DND-41 (cell line): Measurements from ENCODE around the gene LAMB3.

Experiments used
- ATAC-seq: fragments of 200-7000 bp; cut with Tn5 transposase; 3 replicates; pipeline ENCODE4 v1.9.1; 2021; ENCODE audit warnings: low read depth; ENCODE audit not compliant: insufficient read depth
- DNase-seq: peaks from one replicate; pipeline ENCODE4 v3.0.0-alpha.2; 2020
- H2AFZ ChIP-seq: 2 replicates; pipeline ENCODE4 v1.6.0; 2012; ENCODE audit warnings: low read depth, low read length
- H3K27ac ChIP-seq: 2 replicates; pipeline ENCODE4 v1.5.1; 2012; ENCODE audit warnings: low read length, inconsistent platforms
- H3K27me3 ChIP-seq: fragments of 200-600 bp; sonication (generic); 2 replicates; pipeline ENCODE4 v1.6.0; 2012; ENCODE audit warnings: low read length, mild to moderate bottlenecking, inconsistent platforms; ENCODE audit not compliant: insufficient read depth, poor library complexity
- H3K36me3 ChIP-seq: 2 replicates; pipeline ENCODE4 v1.5.1; 2012; ENCODE audit warnings: low read length, inconsistent platforms; ENCODE audit not compliant: insufficient read depth
- H3K4me1 ChIP-seq: 2 replicates; pipeline ENCODE4 v1.5.1; 2012; ENCODE audit warnings: mild to moderate bottlenecking, low read length; ENCODE audit not compliant: insufficient read depth
- H3K4me2 ChIP-seq: 2 replicates; pipeline ENCODE4 v1.6.0; 2012; ENCODE audit warnings: mild to moderate bottlenecking, moderate library complexity, low read length, inconsistent platforms; ENCODE audit not compliant: insufficient read depth
- H3K4me3 ChIP-seq, 2 experiments: fragments of 200-600 bp in 1 of 2; shearing (Covaris generic) in 1 of 2; 2 replicates each; pipeline ENCODE4 v1.5.1; 2012 to 2016; ENCODE audit warnings: inconsistent platforms in 2 of 2, low read length in 2 of 2, mild to moderate bottlenecking in 2 of 2, low read depth in 1 of 2, moderate library complexity in 1 of 2
- H3K79me2 ChIP-seq: 2 replicates; pipeline ENCODE4 v1.6.0; 2012; ENCODE audit warnings: low read length, inconsistent platforms; ENCODE audit not compliant: insufficient read depth
- H3K9ac ChIP-seq: 2 replicates; pipeline ENCODE4 v1.6.0; 2012; ENCODE audit warnings: low read depth, mild to moderate bottlenecking, inconsistent platforms, low read length, moderate library complexity
- H3K9me3 ChIP-seq: 2 replicates; pipeline ENCODE4 v1.5.1; 2012; ENCODE audit warnings: low read length, moderate library complexity, mild to moderate bottlenecking, inconsistent platforms; ENCODE audit not compliant: insufficient read depth, severe bottlenecking
- H4K20me1 ChIP-seq: 2 replicates; pipeline ENCODE4 v1.6.0; 2012; ENCODE audit warnings: low read length; ENCODE audit not compliant: insufficient read depth
- CTCF ChIP-seq: IDR thresholded peaks from 2 replicates; pipeline ENCODE4 v1.5.1; 2012; ENCODE audit warnings: borderline replicate concordance, low read length, moderate library complexity, mild to moderate bottlenecking; ENCODE audit not compliant: poor library complexity, severe bottlenecking; ENCODE audit errors: extremely low read depth
- EZH2 ChIP-seq: IDR thresholded peaks from 3 replicates; pipeline ENCODE4 v1.6.1; 2012; ENCODE audit warnings: borderline replicate concordance, low read depth, mild to moderate bottlenecking, moderate library complexity, low read length, inconsistent platforms; ENCODE audit not compliant: severe bottlenecking

Gene LAMB3

GRCh38 chr1:209589863-209590262 lies 62.4 kb downstream of the LAMB3 start:
- Histone ChIP-seq H4K20me1 (no peaks in the 10 kb centered on the region), H3K4me1 (no peaks in the 10 kb centered on the region), H3K79me2 (no peaks in the 10 kb centered on the region), H3K27me3 (peaks cover 18% of the 10 kb centered on the region), H3K4me3 (no peak overlapping the region), H3K4me2 (no peak overlapping the region), H3K9me3 (no peaks in the 10 kb centered on the region), H3K36me3 (no peaks in the 10 kb centered on the region), H3K27ac (no peak overlapping the region), H3K9ac (no peak overlapping the region), H2AFZ (no peak overlapping the region)
- ATAC-seq (no peak), DNase-seq (no peak)
- TF ChIP-seq CTCF, result no peak
- TF ChIP-seq EZH2, result no peak

- DNase-seq, result no peak
- no peak overlapping the region for H3K27ac ChIP-seq
- no peaks in the 10 kb centered on the region for H3K9me3 ChIP-seq
- H3K4me2 ChIP-seq, result no peak overlapping the region
- H4K20me1 ChIP-seq, result no peaks in the 10 kb centered on the region
- TF ChIP-seq CTCF, result no peak
- no peak for TF ChIP-seq EZH2
- no peak for ATAC-seq
- H3K36me3 ChIP-seq, result no peaks in the 10 kb centered on the region
- H3K9ac ChIP-seq, result no peak overlapping the region
- H3K4me3 ChIP-seq, result no peak overlapping the region
- peaks cover 15% of the 10 kb centered on the region for H3K27me3 ChIP-seq
- no peaks in the 10 kb centered on the region for H3K4me1 ChIP-seq
- no peaks in the 10 kb centered on the region for H3K79me2 ChIP-seq
- no peak overlapping the region for H2AFZ ChIP-seq
These were observed 62.8 kb downstream of the LAMB3 start for GRCh38 chr1:209589440-209589839.

GRCh38 chr1:209587789-209588188 lies 64.4 kb downstream of the LAMB3 start:
- Histone ChIP-seq H3K9ac (no peak overlapping the region), H3K27ac (no peak overlapping the region), H3K36me3 (no peaks in the 10 kb centered on the region), H2AFZ (no peak overlapping the region), H3K4me3 (no peak overlapping the region), H3K4me1 (no peaks in the 10 kb centered on the region), H3K9me3 (no peaks in the 10 kb centered on the region), H3K4me2 (no peak overlapping the region), H3K79me2 (no peaks in the 10 kb centered on the region), H3K27me3 (peaks cover 8% of the 10 kb centered on the region), H4K20me1 (no peaks in the 10 kb centered on the region)
- no peak for TF ChIP-seq CTCF
- TF ChIP-seq EZH2, result no peak
- DNase-seq (no peak), ATAC-seq (no peak)

GRCh38 chr1:209586221-209586740 lies 65.9 kb downstream of the LAMB3 start:
- TF ChIP-seq EZH2 (no peak), CTCF (no peak)
- H2AFZ ChIP-seq, result no peak overlapping the region
- no peaks in the 10 kb centered on the region for H3K4me1 ChIP-seq
- H4K20me1 ChIP-seq, result no peaks in the 10 kb centered on the region
- H3K27me3 ChIP-seq, result peaks cover 4% of the 10 kb centered on the region
- no peaks in the 10 kb centered on the region for H3K36me3 ChIP-seq
- no peak overlapping the region for H3K4me2 ChIP-seq
- DNase-seq (no peak), ATAC-seq (no peak)
- H3K9me3 ChIP-seq, result no peaks in the 10 kb centered on the region
- no peak overlapping the region for H3K9ac ChIP-seq
- no peak overlapping the region for H3K4me3 ChIP-seq
- no peaks in the 10 kb centered on the region for H3K79me2 ChIP-seq
- H3K27ac ChIP-seq, result no peak overlapping the region
